Measurements from ENCODE around the gene ATG10. TPM values are rescaled to one million over a fixed set of nuclear protein-coding genes. Genes with fewer than 3 reads are reported as not detected.

Gene ATG10
- total RNA-seq, 8 experiments from 2014 or later = 4.5 to 15.9 (median 7.8) TPM

DNA sequence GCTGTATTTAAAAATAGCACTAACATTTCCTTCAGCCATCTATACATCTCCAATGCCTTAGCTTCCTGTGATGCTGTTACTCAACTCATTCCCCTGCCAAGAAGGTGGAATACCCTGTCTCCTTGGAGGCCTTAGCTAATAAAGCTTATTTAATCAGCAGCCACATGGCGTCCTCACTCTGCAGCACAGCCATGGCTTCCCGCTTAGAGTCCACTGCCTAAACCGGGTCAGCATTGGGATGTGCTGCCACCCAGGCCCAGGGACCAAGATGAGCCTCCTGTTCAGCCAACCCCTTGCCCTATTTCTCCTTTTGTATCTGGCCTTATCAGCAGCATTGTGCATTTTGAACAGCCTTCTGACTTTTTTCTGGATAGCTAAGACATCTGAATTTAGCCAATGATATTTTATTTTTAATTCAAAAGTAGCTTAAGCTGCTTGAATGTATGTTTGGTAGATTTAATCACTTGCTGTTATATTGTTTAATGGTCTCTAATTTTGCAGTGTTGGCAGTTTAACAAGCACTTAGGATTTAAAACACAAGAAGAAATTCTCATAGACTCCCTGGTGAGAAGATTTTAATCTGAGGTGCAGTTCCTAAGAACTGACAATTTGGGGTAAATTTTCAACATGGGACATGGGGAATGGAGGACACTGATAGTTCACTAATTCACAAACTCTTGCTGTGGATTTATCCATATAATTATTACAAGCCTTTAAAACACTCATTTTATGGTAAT lies 193.3 kb downstream of the ATG10 start:
- H3K27ac ChIP-seq = no peak overlapping the region
- in situ Hi-C loops (cut with MboI; ENCODE audit: low pct_unique_long_range_greater_than_20kb in 2 of 9, low sequenced_read_pairs in 9 of 9, unreplicated experiment in 9 of 9) = loop anchor here in 4 of 9 experiments (25.0 kb wide), 3 partner anchors 303 to 653 kb away; no protein-coding TSS in a partner anchor

DNA sequence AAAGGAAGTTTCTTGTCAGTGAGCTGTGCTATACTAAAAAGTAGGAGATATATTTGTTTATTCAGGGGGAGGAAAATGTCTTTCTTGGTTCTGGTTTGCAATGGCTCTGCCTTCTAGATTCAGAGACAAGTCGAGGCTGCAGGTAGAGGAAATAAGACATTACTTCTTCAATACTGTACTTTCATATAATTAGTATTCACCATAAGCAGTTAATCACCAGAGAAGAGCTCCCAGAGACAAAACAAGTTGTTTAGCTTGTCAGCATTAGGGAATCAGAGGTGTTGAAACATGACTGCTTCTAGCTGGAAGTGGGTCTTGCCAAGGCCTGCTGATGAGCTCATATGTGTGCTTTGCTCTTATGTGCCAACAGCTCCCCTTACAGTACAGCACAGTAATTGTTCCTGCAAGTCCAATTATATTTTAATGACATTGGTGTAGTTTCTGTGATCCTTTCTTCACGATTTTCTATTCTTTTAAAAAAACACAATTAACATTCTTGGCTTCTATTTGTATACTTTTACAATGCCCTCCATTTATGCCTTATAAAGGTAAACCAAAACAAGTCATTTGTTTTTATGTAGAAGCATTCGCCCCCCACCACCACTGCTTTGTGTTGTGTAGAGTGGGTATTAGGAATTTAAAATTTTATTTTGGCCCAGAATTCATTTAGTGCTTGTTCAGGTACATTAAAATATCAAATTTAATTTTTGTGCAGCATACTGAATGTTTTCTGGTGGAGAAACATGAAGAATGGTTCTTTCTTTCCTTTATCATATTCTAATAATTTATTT lies 194.1 kb downstream of the ATG10 start:
- in situ Hi-C loops (cut with MboI; ENCODE audit: low pct_unique_long_range_greater_than_20kb in 2 of 9, low sequenced_read_pairs in 9 of 9, unreplicated experiment in 9 of 9) = loop anchor here in 4 of 9 experiments (25.0 kb wide), 3 partner anchors 304 to 654 kb away; no protein-coding TSS in a partner anchor

More for the DNA sequence above, 193.3 kb downstream of the ATG10 start:
- ATAC-seq (replicated peaks in 6 of 8) = peak in 4 of 8 experiments; percentile 25 to 68 (median 41)
- Histone ChIP-seq H3K4me3 (no peak overlapping the region), H3K4me1 (replicated peaks in 1 of 2) (peaks cover 5 to 12% of the 10 kb centered on the region in 2 donors)
- 78 to 100% (median 90%) methylated on average over 1 to 3 of the region's 3 CpGs; no CpG with 5 or more reads in 3 of the 10 experiments for WGBS, 10 experiments

DNA sequence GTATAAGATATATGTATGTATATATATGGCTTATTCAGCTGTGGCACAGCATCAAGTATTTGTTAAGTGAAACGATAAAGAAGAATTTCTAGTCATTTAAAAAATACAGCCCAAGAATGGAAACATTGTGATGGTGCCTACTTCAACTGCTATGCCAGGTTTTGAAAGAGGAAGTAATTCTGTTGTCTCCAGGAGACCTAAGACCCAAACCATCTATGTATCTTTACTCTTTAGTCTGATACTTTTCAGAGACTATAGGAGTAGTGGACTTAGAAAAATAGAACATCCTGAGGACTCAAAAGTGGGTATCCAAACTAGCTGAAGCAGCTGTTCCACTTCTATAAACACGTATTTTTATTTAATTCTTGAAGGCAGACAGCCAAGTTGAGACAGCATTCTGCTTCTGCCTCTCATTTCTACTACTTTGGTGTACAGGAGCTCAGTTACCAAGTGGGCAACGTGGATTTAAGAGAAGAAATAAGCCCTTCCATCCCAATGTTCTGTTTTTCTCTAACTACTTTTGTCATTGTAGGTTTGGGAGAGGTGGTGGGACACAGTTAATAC lies 195.6 kb downstream of the ATG10 start:
- Histone ChIP-seq H3K4me1 (replicated peaks in 1 of 2) (peaks cover 5 to 12% of the 10 kb centered on the region in 2 donors), H3K27ac (no peak overlapping the region), H3K4me3 (no peak overlapping the region)
- 56 to 100% (median 87%) methylated on average over 1 to 3 of the region's 3 CpGs for WGBS, 10 experiments
- in situ Hi-C loops (cut with MboI; ENCODE audit: low pct_unique_long_range_greater_than_20kb in 2 of 9, low sequenced_read_pairs in 9 of 9, unreplicated experiment in 9 of 9) = loop anchor here in 4 of 9 experiments (25.0 kb wide), 3 partner anchors 305 to 655 kb away; no protein-coding TSS in a partner anchor
- peak in 1 of 8 experiments; percentile 7 for ATAC-seq (replicated peaks in 6 of 8)

More for the DNA sequence above, 194.1 kb downstream of the ATG10 start:
- peaks cover 5 to 12% of the 10 kb centered on the region in 2 donors for H3K4me1 ChIP-seq (replicated peaks in 1 of 2)
- H3K4me3 ChIP-seq = no peak overlapping the region
- WGBS, 10 experiments = 31 to 100% (median 50%) methylated on average over 1 to 3 of the region's 3 CpGs; no CpG with 5 or more reads in 1 of the 10 experiments
- H3K27ac ChIP-seq = peak overlapping the region in 1 of 2 donors; percentile 8
- peak; percentile 95 to 100 (median 99) for ATAC-seq (replicated peaks in 6 of 8)

DNA sequence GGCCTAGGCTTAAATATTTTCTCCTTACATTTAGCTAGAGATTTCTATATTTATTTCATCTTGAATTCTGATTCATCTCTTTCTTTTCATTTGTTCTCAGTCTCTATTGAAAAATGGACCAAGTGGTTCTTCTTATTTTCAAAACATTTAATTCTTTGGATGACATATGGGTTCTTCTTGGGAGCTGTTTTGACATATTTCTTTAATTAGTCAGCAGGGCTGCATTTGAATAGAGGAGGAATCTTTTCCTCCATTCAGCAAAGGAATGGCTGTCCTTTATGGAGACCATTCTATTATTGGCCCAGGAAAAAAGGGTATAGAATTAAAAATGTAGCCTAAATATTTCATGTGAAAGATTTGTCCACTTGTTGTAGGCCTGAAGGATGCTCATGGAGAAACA lies 196.5 kb downstream of the ATG10 start:
- in situ Hi-C loops (cut with MboI; ENCODE audit: low pct_unique_long_range_greater_than_20kb in 2 of 9, low sequenced_read_pairs in 9 of 9, unreplicated experiment in 9 of 9) = loop anchor here in 4 of 9 experiments (25.0 kb wide), 3 partner anchors 306 to 656 kb away; no protein-coding TSS in a partner anchor
- peaks cover 5 to 12% of the 10 kb centered on the region in 2 donors for H3K4me1 ChIP-seq (replicated peaks in 1 of 2)
- no peak overlapping the region for H3K27ac ChIP-seq
- ATAC-seq (replicated peaks in 6 of 8) = peak in 1 of 8 experiments; percentile 23
- no peak overlapping the region for H3K4me3 ChIP-seq

DNA sequence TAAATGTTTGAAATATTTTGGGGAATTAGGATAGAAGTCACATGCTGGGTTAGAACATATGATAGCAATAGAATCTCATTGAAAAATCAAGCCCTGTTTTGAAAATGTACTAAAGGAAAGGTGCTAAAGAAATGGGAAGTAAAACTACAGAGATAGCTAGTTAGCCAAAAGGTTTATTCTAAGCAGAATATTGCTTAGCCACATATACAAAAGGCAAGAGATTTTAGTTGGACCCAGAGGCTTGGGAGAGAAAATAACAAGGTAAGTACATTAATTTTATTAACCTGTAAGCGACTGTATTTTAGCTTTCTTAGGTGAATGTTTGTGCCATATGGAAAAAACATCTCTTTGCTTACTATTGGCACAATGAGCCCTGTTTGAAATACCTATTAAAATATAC lies 198.1 kb downstream of the ATG10 start:
- no peak for ATAC-seq (replicated peaks in 6 of 8)
- 73 to 100% (median 100%) methylated on average over 1 of the region's 1 CpG; no CpG with 5 or more reads in 1 of the 10 experiments for WGBS, 10 experiments
- Histone ChIP-seq H3K4me1 (replicated peaks in 1 of 2) (peaks cover 5 to 10% of the 10 kb centered on the region in 2 donors), H3K4me3 (no peak overlapping the region), H3K27ac (no peak overlapping the region)
- in situ Hi-C loops (cut with MboI; ENCODE audit: low pct_unique_long_range_greater_than_20kb in 2 of 9, low sequenced_read_pairs in 9 of 9, unreplicated experiment in 9 of 9) = loop anchor here in 4 of 9 experiments (25.0 kb wide), 3 partner anchors 308 to 658 kb away; no protein-coding TSS in a partner anchor

DNA sequence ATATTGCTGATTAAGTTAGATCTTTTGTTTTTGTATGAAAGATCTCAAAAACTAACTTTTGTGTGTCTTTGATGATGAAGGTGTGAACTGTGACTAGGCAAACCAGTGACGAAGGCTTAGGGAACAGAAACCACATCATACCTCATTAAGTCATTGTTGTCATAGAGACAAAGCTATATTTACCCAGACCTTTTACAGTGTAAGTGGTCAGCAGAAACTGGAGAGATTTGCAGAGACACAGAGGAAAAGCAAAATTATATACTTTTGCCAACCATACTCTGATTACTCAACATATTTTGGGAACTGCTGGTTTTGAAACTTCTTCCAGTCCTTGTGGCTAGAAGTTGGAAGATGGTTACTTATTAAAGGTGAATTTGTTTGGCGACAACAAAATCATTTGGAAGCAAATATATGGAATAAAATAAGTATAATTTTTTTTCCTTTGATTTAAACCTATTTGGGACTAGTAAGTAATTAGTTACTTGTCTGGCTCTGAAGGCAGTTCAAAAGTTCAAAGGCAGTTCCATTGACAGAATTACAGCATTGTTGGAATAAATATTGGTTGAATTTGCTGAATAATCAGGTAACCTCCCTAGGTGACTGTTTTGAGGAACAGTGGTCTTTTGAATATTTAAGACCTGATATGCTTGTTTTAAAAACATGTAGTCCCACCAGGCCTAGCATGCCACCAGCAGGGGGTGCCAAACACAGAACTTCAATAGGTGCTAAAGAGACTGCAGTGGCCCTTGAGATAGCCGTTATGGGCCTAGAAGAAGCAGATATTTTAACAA lies 202.5 kb downstream of the ATG10 start:
- Histone ChIP-seq H3K4me1 (replicated peaks in 1 of 2) (no peaks in the 10 kb centered on the region), H3K27ac (no peak overlapping the region), H3K4me3 (no peak overlapping the region)
- WGBS, 10 experiments = 38 to 86% (median 76%) methylated on average over 1 to 3 of the region's 3 CpGs; no CpG with 5 or more reads in 2 of the 10 experiments
- ATAC-seq (replicated peaks in 6 of 8) = peak in 5 of 8 experiments; percentile 38 to 76 (median 61)
- in situ Hi-C loops (cut with MboI; ENCODE audit: low pct_unique_long_range_greater_than_20kb in 2 of 9, low sequenced_read_pairs in 9 of 9, unreplicated experiment in 9 of 9) = loop anchor here in 4 of 9 experiments (25.0 kb wide), 3 partner anchors 312 to 662 kb away; no protein-coding TSS in a partner anchor

DNA sequence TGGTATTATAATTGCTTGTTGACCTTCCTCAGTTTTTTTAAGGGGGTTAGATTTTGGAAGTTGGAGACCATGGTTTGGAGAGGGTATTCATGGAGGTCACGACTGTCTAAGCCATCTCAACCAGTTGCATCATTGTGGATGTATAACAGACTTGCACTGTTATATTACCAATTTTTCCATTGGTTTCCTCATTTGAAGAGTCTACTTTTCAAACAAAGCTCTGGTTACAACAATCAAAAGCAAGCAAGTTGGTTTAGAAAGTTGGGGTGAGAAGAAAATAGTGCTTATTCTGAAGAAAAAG lies 203.0 kb downstream of the ATG10 start:
- no peaks in the 10 kb centered on the region for H3K4me1 ChIP-seq (replicated peaks in 1 of 2)
- ATAC-seq (replicated peaks in 6 of 8) = no peak
- H3K27ac ChIP-seq = no peak overlapping the region
- WGBS, 10 experiments = 60 to 100% (median 100%) methylated on average over 1 of the region's 1 CpG; no CpG with 5 or more reads in 5 of the 10 experiments
- H3K4me3 ChIP-seq = no peak overlapping the region
- in situ Hi-C loops (cut with MboI; ENCODE audit: low pct_unique_long_range_greater_than_20kb in 2 of 9, low sequenced_read_pairs in 9 of 9, unreplicated experiment in 9 of 9) = loop anchor here in 4 of 9 experiments (25.0 kb wide), 3 partner anchors 313 to 663 kb away; no protein-coding TSS in a partner anchor

DNA sequence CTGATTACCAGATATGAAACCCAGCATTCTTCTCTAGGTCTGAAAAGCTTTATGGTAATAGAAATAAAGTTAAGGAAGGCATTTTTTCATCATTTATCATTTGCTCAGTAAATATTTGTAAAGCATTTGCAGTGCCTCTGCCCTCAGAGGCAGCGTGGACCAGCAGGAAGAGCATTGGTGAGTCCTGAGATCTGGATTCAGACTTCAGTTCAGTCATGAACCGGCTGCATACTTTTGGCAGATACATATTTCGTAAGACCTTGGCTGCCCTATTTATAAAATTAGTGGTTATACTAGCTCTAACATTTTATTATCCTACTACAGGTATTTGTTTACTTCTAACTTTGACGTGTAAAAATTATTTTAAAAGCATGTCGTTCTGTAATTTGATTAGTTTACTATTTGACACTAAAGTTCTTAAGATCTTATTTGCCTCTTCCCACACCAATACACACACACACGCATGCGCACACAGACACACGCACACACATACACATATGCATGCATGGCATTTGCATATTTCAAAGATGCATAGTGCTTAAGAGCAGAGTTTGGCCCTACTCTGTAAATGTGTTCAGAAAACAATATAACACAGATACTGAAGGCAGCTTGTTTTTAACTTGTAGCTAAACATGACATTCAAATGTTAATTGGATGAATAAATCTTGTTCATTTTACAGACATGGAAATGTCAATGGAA lies 204.4 kb downstream of the ATG10 start:
- H3K27ac ChIP-seq = no peak overlapping the region
- in situ Hi-C loops (cut with MboI; ENCODE audit: low pct_unique_long_range_greater_than_20kb in 2 of 9, low sequenced_read_pairs in 9 of 9, unreplicated experiment in 9 of 9) = no loop called here
- WGBS, 10 experiments = 29 to 100% (median 86%) methylated on average over 3 to 8 of the region's 8 CpGs
- no peaks in the 10 kb centered on the region for H3K4me1 ChIP-seq (replicated peaks in 1 of 2)
- no peak overlapping the region for H3K4me3 ChIP-seq
- peak in 4 of 8 experiments; percentile 48 to 92 (median 66) for ATAC-seq (replicated peaks in 6 of 8)

DNA sequence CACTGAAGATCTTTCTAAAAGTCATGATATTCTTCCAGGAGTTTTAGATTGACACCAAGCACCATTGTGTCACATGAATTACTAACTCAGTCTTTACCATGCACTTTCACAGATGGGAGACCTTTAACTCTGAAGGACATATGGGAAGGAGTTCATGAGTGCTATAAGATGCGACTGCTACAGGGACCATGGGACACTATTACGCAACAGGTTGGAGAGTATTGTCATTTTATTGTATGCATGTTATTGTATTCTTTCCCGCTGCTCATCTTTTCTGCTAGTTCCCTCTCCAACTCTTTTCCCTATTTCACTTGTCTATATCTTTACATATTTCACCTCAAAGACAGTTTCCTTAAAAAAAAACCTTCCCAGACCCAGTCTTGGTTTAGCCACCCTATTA lies 206.6 kb downstream of the ATG10 start:
- WGBS, 10 experiments = 71 to 100% (median 96%) methylated on average over 1 to 3 of the region's 3 CpGs; no CpG with 5 or more reads in 1 of the 10 experiments

DNA sequence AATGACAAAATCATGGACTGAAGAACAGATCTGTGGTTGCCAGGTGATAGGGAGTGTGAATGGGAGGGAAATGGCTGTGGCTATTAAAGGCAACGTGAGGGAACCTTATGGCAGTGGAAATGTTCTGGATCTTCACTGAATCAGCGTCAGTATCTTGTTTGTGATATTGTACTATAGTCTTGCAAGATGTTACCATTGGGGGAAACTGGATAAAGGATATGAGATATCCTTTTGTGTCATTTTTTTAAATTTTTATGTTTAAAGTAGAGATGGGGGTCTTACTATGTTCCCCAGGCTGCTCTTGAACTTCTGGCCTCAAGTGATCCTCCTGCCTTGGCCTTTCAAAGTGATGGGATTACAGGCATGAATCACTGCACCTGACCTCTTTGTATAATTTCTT lies 210.8 kb downstream of the ATG10 start:
- Histone ChIP-seq H3K4me1 (replicated peaks in 1 of 2) (peaks cover 0 to 6% of the 10 kb centered on the region in 2 donors), H3K4me3 (no peak overlapping the region), H3K27ac (no peak overlapping the region)
- ATAC-seq (replicated peaks in 6 of 8) = no peak
- in situ Hi-C loops (cut with MboI; ENCODE audit: low pct_unique_long_range_greater_than_20kb in 2 of 9, low sequenced_read_pairs in 9 of 9, unreplicated experiment in 9 of 9) = no loop called here
- WGBS, 10 experiments = 57 to 100% (median 92%) methylated on average over 1 to 2 of the region's 2 CpGs; no CpG with 5 or more reads in 4 of the 10 experiments

More for the DNA sequence above, 206.6 kb downstream of the ATG10 start:
- Histone ChIP-seq H3K4me3 (no peak overlapping the region), H3K4me1 (replicated peaks in 1 of 2) (no peaks in the 10 kb centered on the region), H3K27ac (no peak overlapping the region)
- no peak for ATAC-seq (replicated peaks in 6 of 8)
- in situ Hi-C loops (cut with MboI; ENCODE audit: low pct_unique_long_range_greater_than_20kb in 2 of 9, low sequenced_read_pairs in 9 of 9, unreplicated experiment in 9 of 9) = no loop called here

DNA sequence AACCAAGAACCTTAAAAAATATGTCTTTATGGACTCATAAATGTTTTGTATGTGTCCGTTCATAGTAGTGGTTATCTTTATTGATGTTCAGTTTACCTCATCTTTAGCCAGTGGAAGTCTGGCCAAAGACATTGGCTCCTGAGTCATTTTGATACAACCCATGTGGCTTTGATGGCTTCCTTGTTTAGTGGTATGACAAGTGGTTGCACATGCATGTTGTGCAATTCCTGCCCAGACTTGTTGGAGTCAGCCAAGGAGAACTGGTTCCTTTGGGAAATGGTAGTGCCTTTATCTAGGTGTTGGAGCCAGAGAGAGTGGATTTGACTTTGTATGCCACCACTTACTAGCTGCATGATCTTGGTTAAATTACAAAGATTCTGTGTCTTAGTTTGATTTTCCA lies 212.0 kb downstream of the ATG10 start:
- in situ Hi-C loops (cut with MboI; ENCODE audit: low pct_unique_long_range_greater_than_20kb in 2 of 9, low sequenced_read_pairs in 9 of 9, unreplicated experiment in 9 of 9) = no loop called here
- no peak for ATAC-seq (replicated peaks in 6 of 8)
- H3K4me1 ChIP-seq (replicated peaks in 1 of 2) = peaks cover 0 to 6% of the 10 kb centered on the region in 2 donors
- WGBS, 10 experiments = 50 to 100% (median 79%) methylated on average over 1 of the region's 1 CpG; no CpG with 5 or more reads in 2 of the 10 experiments
- no peak overlapping the region for H3K4me3 ChIP-seq
- no peak overlapping the region for H3K27ac ChIP-seq

Data from motor neuron (in vitro differentiated cells).